GM12878 (cell line): ENCODE measurements around the gene SGCB. TPM values are rescaled to one million over a fixed set of nuclear protein-coding genes. Genes with fewer than 3 reads are reported as not detected.
"Not testable (repeated sequence)": the region's sequence is repeated elsewhere in the genome, so short reads cannot be mapped to it uniquely, and the experiment has no call there.

Experiments used
- ATAC-seq: fragments of 200-7000 bp; cut with Tn5 transposase; 3 replicates; pipeline ENCODE4 v1.9.1; 2020; ENCODE audit warnings: mild to moderate bottlenecking, moderate library complexity
- BruUV-seq: library from RNA; stranded (reverse); fragments of 400-500 nt; replicated peaks from 2 replicates; lab custom pipeline; 2021; lab: Mats Ljungman, UMichigan
- CTCF ChIA-PET: fragments of 300-600 bp; sonication (Branson Sonifier 250); formaldehyde crosslinking; extraction: SDS; loops from one replicate; lab custom pipeline; 2021; ENCODE audit warnings: inconsistent platforms; lab: Yijun Ruan, JAX
- POLR2A ChIA-PET: fragments of 350-600 bp; formaldehyde crosslinking; extraction: SDS; loops from one replicate; lab custom pipeline; 2021; ENCODE audit warnings: inconsistent platforms; lab: Charles Lee
- RAD21 ChIA-PET: fragments of 300-600 bp; sonication (Branson Sonifier 250); formaldehyde crosslinking; loops from one replicate; lab custom pipeline; 2023; ENCODE audit warnings: antibody characterized with exemption; ENCODE audit not compliant: unreplicated experiment; lab: Charles Lee
- SMC1A ChIA-PET: fragments of 300-600 bp; sonication (Branson Sonifier 250); formaldehyde crosslinking; loops from one replicate; lab custom pipeline; 2023; ENCODE audit not compliant: unreplicated experiment, uncharacterized antibody; lab: Charles Lee
- DNase-seq: peaks from one replicate; pipeline ENCODE4 v3.0.0-alpha.2; 2011; ENCODE audit warnings: low read depth, low spot score
- FAIRE-seq: peaks from 3 replicates; lab custom pipeline; 2011; peaks lifted over from hg19 to GRCh38; lab: Jason Lieb, UNC
- H2AFZ ChIP-seq: 2 replicates; pipeline ENCODE4 v1.6.0; 2011; ENCODE audit warnings: low read depth, low read length, control low read depth; ENCODE audit not compliant: control insufficient read depth
- H3K27ac ChIP-seq: 2 replicates; pipeline ENCODE4 v1.5.1; 2011; ENCODE audit warnings: control low read depth; ENCODE audit not compliant: control insufficient read depth, insufficient read depth
- H3K27me3 ChIP-seq, 2 experiments: replicated peaks in 1 of 2; 2 replicates each; pipeline versions ENCODE4 v1.6.0 to v1.6.1; 2011; ENCODE audit warnings: low read length in 1 of 2; ENCODE audit not compliant: control insufficient read depth in 2 of 2, insufficient read depth in 2 of 2
- H3K36me3 ChIP-seq, 2 experiments: 2 replicates each; pipeline ENCODE4 v1.5.1; 2011; ENCODE audit warnings: low read length in 1 of 2; ENCODE audit not compliant: control insufficient read depth in 2 of 2, insufficient read depth in 2 of 2
- H3K4me1 ChIP-seq: 2 replicates; pipeline ENCODE4 v1.6.1; 2011; ENCODE audit warnings: mild to moderate bottlenecking, low read length, moderate library complexity, mixed read lengths; ENCODE audit not compliant: control insufficient read depth, insufficient read depth
- H3K4me2 ChIP-seq: 2 replicates; pipeline ENCODE4 v1.6.0; 2011; ENCODE audit warnings: control low read depth; ENCODE audit not compliant: control insufficient read depth, insufficient read depth
- H3K4me3 ChIP-seq: fragments of 200-600 bp; sonication (generic); 2 replicates; pipeline ENCODE4 v1.5.1; 2016
- H3K79me2 ChIP-seq: 2 replicates; pipeline ENCODE4 v1.6.0; 2011; ENCODE audit warnings: low read length; ENCODE audit not compliant: control insufficient read depth, insufficient read depth
- H3K9ac ChIP-seq: 2 replicates; pipeline ENCODE4 v1.8.0; 2011; ENCODE audit warnings: low read length, control low read depth, mixed read lengths; ENCODE audit not compliant: control insufficient read depth, insufficient read depth
- H3K9me3 ChIP-seq: replicated peaks from 3 replicates; pipeline ENCODE4 v1.5.1; 2011; ENCODE audit warnings: mild to moderate bottlenecking, low read length; ENCODE audit not compliant: control insufficient read depth, insufficient read depth
- H4K20me1 ChIP-seq: 2 replicates; pipeline ENCODE4 v1.6.0; 2011; ENCODE audit not compliant: control insufficient read depth, insufficient read depth
- DPF2 ChIP-seq: fragments of 450-650 bp; IDR thresholded peaks from 2 replicates; pipeline ENCODE4 v1.6.1; 2017; ENCODE audit warnings: mild to moderate bottlenecking
- FOS ChIP-seq: IDR thresholded peaks from 3 replicates; pipeline ENCODE4 v1.6.1; 2011; ENCODE audit warnings: borderline replicate concordance; ENCODE audit not compliant: insufficient read length; ENCODE audit errors: extremely low read depth
- HDAC2 ChIP-seq: fragments of 200-600 bp; sonication (generic); IDR thresholded peaks from 2 replicates; pipeline ENCODE4 v1.6.1; 2017
- POU2F2 ChIP-seq: IDR thresholded peaks from 3 replicates; pipeline ENCODE4 v1.6.1; 2011; ENCODE audit warnings: low read depth, mild to moderate bottlenecking, low read length, borderline replicate concordance
- RAD51 ChIP-seq: fragments of 450-650 bp; IDR thresholded peaks from 2 replicates; pipeline ENCODE4 v1.6.1; 2016; ENCODE audit warnings: moderate library complexity, mild to moderate bottlenecking, inconsistent platforms
- SIN3A ChIP-seq: IDR thresholded peaks from 2 replicates; pipeline ENCODE4 v1.6.1; 2012; ENCODE audit warnings: low read depth, low read length, improper control_type of control experiment
- SMAD5 ChIP-seq: IDR thresholded peaks from 2 replicates; pipeline ENCODE4 v1.6.1; 2016; ENCODE audit warnings: antibody characterized with exemption, low read depth
- SMARCA5 ChIP-seq: fragments of 450-650 bp; IDR thresholded peaks from 2 replicates; pipeline ENCODE4 v1.6.1; 2017; ENCODE audit warnings: mild to moderate bottlenecking
- STAT3 ChIP-seq: IDR thresholded peaks from 2 replicates; pipeline ENCODE4 v1.6.1; 2011; ENCODE audit warnings: low read depth, low read length, improper control_type of control experiment
- SUPT20H ChIP-seq: IDR thresholded peaks from 2 replicates; pipeline ENCODE4 v1.6.1; 2011; ENCODE audit warnings: low read depth, mild to moderate bottlenecking, low read length, moderate library complexity, borderline replicate concordance; ENCODE audit not compliant: control insufficient read depth
- WGBS: methylation state at CpG from one replicate; pipeline ENCODE4 v1.1.6; 2016; ENCODE audit warnings: low lambda C conversion rate; ENCODE audit not compliant: insufficient replicate concordance, insufficient coverage; ENCODE audit errors: missing lambda C conversion rate; 5-methylcytosine and 5-hydroxymethylcytosine counted together
- in situ Hi-C: fragments of 300-500 bp; cut with MboI; formaldehyde crosslinking; loops from 9 replicates; pipeline ENCODE4 v1.14.3; 2018; ENCODE audit warnings: mixed read lengths
- intact Hi-C: fragments of 100-400 bp; cut with micrococcal nuclease; formaldehyde crosslinking; loops from one replicate; pipeline ENCODE4 v1.14.2; 2022; ENCODE audit not compliant: unreplicated experiment
- polyA plus RNA-seq, 11 experiments: library from polyadenylated mRNA; depleted of rRNA in 4 of 11; unstranded in 6 of 11; stranded (reverse) in 5 of 11; fragments of >200 nt; fragmentation: Nextera tagmentation in 4 of 11; fragmentation: Illumina TruSeq in 1 of 11; extraction: Ambion mirVana in 4 of 11; extraction: Trizol in 1 of 11; gene quantifications; 1 replicate in 1 of 11; 2 replicates in 10 of 11; pipeline versions ENCODE4 v1.2.1 to v1.2.3, GENCODE V29; 2011 to 2016; ENCODE audit warnings: inconsistent platforms in 2 of 11, missing spikeins in 2 of 11, low read depth in 1 of 11
- total RNA-seq, 4 experiments: library from RNA; depleted of rRNA in 3 of 4; stranded (reverse); fragments of >200 nt in 3 of 4; fragmentation: Illumina TruSeq in 1 of 4; extraction: Trizol in 1 of 4; gene quantifications; 2 replicates each; pipeline versions ENCODE4 v1.2.1 to v1.2.3, GENCODE V29; 2013 to 2021
- TF ChIP-seq, protein P1 (sequence below): fragments of 450-650 bp; IDR thresholded peaks from 2 replicates; pipeline ENCODE4 v1.6.1; 2017; ENCODE audit warnings: borderline replicate concordance
- TF ChIP-seq, protein P2 (sequence below): fragments of 450-650 bp; IDR thresholded peaks from 2 replicates; pipeline ENCODE4 v1.6.1; 2017; ENCODE audit warnings: mild to moderate bottlenecking, moderate library complexity
- TF ChIP-seq, protein P3 (sequence below): fragments of 450-650 bp; IDR thresholded peaks from 2 replicates; pipeline ENCODE4 v1.6.1; 2016; ENCODE audit warnings: mild to moderate bottlenecking

SGCB gene
- total and polyA plus RNA-seq, 10 of the 15 experiments (the other 5 are each of a cell fraction or from before 2014, with no cell fraction given), result 4.7 to 13.2 (median 7.4) TPM

DNA sequence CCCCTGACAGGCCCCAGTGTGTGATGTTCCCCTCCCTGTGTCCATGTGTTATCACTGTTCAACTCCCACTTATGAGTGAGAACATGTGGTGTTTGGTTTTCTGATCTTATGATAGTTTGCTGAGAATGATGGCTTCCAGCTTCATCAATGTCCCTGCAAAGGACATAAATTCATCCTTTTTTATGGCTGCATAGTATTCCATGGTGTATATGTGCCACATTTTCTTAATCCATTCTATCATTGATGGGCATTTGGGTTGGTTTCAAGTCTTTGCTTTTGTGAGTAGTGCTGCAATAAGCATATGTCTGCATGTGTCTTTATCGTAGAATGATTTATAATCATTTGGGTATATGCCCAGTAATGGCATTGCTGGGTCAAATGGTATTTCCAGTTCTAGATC is 48.3 kb upstream of the SGCB start:
- H3K27ac ChIP-seq, H2AFZ ChIP-seq, H3K36me3 ChIP-seq, H3K4me3 ChIP-seq, SMC1A ChIA-PET, CTCF ChIA-PET, POLR2A ChIA-PET, intact Hi-C loops, ATAC-seq, BruUV-seq, H3K4me2 ChIP-seq, H3K9me3 ChIP-seq, DNase-seq, FAIRE-seq, H4K20me1 ChIP-seq, H3K27me3 ChIP-seq, H3K79me2 ChIP-seq, in situ Hi-C loops, H3K9ac ChIP-seq, RAD21 ChIA-PET, H3K4me1 ChIP-seq: not testable (repeated sequence)
- 94% methylated on average over 1 of the region's 1 CpG for WGBS

DNA sequence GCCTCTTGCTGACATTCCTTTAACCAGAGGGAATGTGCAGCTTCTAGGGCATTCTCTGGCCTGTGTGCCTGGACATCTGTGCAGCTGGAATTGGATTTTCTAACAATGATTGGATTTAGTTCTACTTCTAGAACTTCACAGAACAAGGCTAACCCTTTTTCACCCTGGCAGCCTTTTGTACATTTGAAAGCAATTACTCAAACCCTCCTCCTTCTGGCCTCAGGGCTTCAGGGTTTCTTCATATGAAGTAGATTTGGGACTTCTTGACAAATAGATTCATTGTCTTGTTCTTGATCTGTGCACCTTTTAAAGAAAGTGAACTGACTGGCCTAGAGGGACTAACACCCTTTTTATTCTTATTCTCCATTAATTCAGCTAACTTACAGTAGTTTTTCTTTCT is 43.1 kb upstream of the SGCB start:
- ChIA-PET CTCF (no interaction called here), RAD21 (no interaction called here), SMC1A (no interaction called here), POLR2A (no interaction called here)
- no peak for DNase-seq
- Histone ChIP-seq H3K4me3 (no peak overlapping the region), H3K79me2 (no peaks in the 10 kb centered on the region), H4K20me1 (no peaks in the 10 kb centered on the region), H3K27me3 (peaks cover 0 to 3% of the 10 kb centered on the region in 2 experiments; a peak in 2 of 4 replicates), H3K9ac (no peak overlapping the region), H3K4me2 (no peak overlapping the region), H3K9me3 (no peaks in the 10 kb centered on the region), H3K27ac (no peak overlapping the region), H2AFZ (no peak overlapping the region), H3K4me1 (no peaks in the 10 kb centered on the region), H3K36me3 (no peaks in the 10 kb centered on the region)
- intact Hi-C loops (no loop called here), in situ Hi-C loops (no loop called here)
- BruUV-seq, result no TSS peak
- no peak for ATAC-seq
- FAIRE-seq, result no peak
- TF ChIP-seq HDAC2 (no peak), STAT3 (no peak), SMAD5 (no peak), DPF2 (no peak), SUPT20H (no peak), SIN3A (no peak), RAD51 (no peak), SMARCA5 (no peak), POU2F2 (no peak), FOS (no peak)
- TF ChIP-seq, protein P1, sequence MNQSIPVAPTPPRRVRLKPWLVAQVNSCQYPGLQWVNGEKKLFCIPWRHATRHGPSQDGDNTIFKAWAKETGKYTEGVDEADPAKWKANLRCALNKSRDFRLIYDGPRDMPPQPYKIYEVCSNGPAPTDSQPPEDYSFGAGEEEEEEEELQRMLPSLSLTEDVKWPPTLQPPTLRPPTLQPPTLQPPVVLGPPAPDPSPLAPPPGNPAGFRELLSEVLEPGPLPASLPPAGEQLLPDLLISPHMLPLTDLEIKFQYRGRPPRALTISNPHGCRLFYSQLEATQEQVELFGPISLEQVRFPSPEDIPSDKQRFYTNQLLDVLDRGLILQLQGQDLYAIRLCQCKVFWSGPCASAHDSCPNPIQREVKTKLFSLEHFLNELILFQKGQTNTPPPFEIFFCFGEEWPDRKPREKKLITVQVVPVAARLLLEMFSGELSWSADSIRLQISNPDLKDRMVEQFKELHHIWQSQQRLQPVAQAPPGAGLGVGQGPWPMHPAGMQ, result no peak
- TF ChIP-seq, protein P2, sequence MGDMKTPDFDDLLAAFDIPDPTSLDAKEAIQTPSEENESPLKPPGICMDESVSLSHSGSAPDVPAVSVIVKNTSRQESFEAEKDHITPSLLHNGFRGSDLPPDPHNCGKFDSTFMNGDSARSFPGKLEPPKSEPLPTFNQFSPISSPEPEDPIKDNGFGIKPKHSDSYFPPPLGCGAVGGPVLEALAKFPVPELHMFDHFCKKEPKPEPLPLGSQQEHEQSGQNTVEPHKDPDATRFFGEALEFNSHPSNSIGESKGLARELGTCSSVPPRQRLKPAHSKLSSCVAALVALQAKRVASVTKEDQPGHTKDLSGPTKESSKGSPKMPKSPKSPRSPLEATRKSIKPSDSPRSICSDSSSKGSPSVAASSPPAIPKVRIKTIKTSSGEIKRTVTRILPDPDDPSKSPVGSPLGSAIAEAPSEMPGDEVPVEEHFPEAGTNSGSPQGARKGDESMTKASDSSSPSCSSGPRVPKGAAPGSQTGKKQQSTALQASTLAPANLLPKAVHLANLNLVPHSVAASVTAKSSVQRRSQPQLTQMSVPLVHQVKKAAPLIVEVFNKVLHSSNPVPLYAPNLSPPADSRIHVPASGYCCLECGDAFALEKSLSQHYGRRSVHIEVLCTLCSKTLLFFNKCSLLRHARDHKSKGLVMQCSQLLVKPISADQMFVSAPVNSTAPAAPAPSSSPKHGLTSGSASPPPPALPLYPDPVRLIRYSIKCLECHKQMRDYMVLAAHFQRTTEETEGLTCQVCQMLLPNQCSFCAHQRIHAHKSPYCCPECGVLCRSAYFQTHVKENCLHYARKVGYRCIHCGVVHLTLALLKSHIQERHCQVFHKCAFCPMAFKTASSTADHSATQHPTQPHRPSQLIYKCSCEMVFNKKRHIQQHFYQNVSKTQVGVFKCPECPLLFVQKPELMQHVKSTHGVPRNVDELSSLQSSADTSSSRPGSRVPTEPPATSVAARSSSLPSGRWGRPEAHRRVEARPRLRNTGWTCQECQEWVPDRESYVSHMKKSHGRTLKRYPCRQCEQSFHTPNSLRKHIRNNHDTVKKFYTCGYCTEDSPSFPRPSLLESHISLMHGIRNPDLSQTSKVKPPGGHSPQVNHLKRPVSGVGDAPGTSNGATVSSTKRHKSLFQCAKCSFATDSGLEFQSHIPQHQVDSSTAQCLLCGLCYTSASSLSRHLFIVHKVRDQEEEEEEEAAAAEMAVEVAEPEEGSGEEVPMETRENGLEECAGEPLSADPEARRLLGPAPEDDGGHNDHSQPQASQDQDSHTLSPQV, result no peak
- TF ChIP-seq, protein P3, sequence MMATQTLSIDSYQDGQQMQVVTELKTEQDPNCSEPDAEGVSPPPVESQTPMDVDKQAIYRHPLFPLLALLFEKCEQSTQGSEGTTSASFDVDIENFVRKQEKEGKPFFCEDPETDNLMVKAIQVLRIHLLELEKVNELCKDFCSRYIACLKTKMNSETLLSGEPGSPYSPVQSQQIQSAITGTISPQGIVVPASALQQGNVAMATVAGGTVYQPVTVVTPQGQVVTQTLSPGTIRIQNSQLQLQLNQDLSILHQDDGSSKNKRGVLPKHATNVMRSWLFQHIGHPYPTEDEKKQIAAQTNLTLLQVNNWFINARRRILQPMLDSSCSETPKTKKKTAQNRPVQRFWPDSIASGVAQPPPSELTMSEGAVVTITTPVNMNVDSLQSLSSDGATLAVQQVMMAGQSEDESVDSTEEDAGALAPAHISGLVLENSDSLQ, result no peak
